Activated CD4-positive, alpha-beta T cell treated with anti-CD3 and anti-CD28 coated beads for 1 hour (primary cell): Measurements from ENCODE around the gene SAMHD1.
"Not testable (repeated sequence)": the region's sequence is repeated elsewhere in the genome, so short reads cannot be mapped to it uniquely, and the experiment has no call there.

Experiments used
- DNase-seq: peaks from one replicate; pipeline ENCODE4 v3.0.0-alpha.2; 2020

The SAMHD1 gene

GRCh38 chr20:36850759-36851158 lies 100.7 kb downstream of the SAMHD1 start:
- DNase-seq, result no peak

GRCh38 chr20:36849333-36850065 lies 102.0 kb downstream of the SAMHD1 start:
- DNase-seq, result no peak

- no peak for DNase-seq
Observed at GRCh38 chr20:36848677-36849076, 102.8 kb downstream of the SAMHD1 start.

- no peak for DNase-seq
Observed at GRCh38 chr20:36848078-36848660, 103.3 kb downstream of the SAMHD1 start.

GRCh38 chr20:36847710-36848040 lies 103.8 kb downstream of the SAMHD1 start:
- DNase-seq, result no peak

- no peak for DNase-seq
Observed at GRCh38 chr20:36847009-36847709, 104.3 kb downstream of the SAMHD1 start.

GRCh38 chr20:36845288-36845971 lies 106.1 kb downstream of the SAMHD1 start:
- DNase-seq, result no peak

- DNase-seq, result not testable (repeated sequence)
Observed at GRCh38 chr20:36841030-36841429, 110.5 kb downstream of the SAMHD1 start.
